ENCODE measurements around the gene MCM10.
A peak's percentile ranks its signal among the peaks of the same experiment; 100 is the strongest.

MCM10 gene

GRCh38 chr10:13219685-13220670, 58.6 kb downstream of the MCM10 start:
- H3K4me3 ChIP-seq (ENCODE audit: low read depth, low read length) = no peak overlapping the region
- TF ChIP-seq, protein P1, sequence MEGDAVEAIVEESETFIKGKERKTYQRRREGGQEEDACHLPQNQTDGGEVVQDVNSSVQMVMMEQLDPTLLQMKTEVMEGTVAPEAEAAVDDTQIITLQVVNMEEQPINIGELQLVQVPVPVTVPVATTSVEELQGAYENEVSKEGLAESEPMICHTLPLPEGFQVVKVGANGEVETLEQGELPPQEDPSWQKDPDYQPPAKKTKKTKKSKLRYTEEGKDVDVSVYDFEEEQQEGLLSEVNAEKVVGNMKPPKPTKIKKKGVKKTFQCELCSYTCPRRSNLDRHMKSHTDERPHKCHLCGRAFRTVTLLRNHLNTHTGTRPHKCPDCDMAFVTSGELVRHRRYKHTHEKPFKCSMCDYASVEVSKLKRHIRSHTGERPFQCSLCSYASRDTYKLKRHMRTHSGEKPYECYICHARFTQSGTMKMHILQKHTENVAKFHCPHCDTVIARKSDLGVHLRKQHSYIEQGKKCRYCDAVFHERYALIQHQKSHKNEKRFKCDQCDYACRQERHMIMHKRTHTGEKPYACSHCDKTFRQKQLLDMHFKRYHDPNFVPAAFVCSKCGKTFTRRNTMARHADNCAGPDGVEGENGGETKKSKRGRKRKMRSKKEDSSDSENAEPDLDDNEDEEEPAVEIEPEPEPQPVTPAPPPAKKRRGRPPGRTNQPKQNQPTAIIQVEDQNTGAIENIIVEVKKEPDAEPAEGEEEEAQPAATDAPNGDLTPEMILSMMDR (IDR thresholded peaks at IDR 0.05; ENCODE audit: borderline replicate concordance, insufficient read depth, low read depth, low read length) = peak; percentile 37; the same call in 1 of the 2 replicates

DNA sequence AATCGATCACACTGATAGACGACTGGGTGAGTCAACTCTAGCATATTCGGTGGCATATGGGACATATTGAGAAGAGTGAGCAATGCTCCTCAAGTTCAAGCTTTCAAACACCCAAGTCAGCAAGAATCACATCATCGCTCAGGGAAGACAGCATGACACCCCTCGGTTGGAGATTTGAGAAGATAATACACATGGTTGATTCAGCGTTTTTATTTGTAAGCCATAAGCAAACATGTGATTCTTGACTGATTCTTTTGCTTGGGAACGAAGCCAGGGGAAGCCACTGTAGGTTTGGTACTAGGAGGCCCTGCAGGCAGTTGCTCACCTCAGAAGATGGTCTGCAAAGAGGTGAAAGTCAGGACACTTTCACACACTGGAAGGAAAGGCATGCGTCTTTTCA, 60.2 kb downstream of the MCM10 start:
- no peak overlapping the region for H3K4me3 ChIP-seq (ENCODE audit: low read depth, low read length)
- TF ChIP-seq, protein P1 (IDR thresholded peaks at IDR 0.05; ENCODE audit: borderline replicate concordance, insufficient read depth, low read depth, low read length) = no peak

DNA sequence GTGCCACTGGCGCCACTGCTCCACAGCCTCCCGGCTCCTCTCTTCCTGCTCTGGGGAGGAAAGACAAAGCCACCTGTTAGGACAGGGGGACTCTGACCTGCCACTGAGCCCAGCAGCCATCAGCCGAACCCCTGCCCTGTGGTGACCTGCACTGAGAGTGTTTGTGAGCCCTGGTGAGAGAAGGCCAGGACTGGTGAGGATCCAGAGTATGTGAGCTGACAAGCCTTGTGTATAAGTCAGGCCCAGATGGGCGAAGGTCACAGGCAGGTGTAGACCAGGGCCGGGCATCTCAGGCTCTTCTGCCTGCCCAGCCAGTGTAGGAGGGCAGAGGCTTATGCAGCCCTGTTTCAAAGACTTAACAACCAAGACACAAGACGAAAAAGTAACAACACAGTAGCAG, 60.8 kb downstream of the MCM10 start:
- H3K4me3 ChIP-seq (ENCODE audit: low read depth, low read length) = no peak overlapping the region
- TF ChIP-seq, protein P1 (IDR thresholded peaks at IDR 0.05; ENCODE audit: borderline replicate concordance, insufficient read depth, low read depth, low read length) = no peak

DNA sequence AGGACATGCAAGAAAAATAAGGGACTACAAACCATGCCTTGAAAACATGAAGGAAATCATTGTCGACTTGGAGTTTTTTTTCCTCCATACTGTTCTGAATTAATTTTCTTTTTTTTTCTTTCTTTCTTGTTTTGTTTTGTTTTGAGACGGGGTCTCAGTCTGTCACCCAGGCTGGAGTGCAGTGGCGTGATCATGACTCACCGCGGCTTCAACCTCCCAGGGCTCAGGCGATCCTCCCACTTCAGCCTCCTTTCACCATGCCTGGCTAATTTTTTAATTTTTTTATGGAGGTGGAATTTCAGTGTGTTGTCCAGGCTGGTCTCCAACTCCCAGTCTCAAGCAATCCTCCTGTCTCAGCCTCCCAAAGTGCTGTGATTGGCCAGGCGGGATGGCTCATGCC, 61.2 kb downstream of the MCM10 start:
- TF ChIP-seq, protein P1 (IDR thresholded peaks at IDR 0.05; ENCODE audit: borderline replicate concordance, insufficient read depth, low read depth, low read length) = no peak
- H3K4me3 ChIP-seq (ENCODE audit: low read depth, low read length) = no peak overlapping the region

GRCh38 chr10:13223241-13223640, 61.9 kb downstream of the MCM10 start:
- TF ChIP-seq, protein P1 (IDR thresholded peaks at IDR 0.05; ENCODE audit: borderline replicate concordance, insufficient read depth, low read depth, low read length) = no peak
- H3K4me3 ChIP-seq (ENCODE audit: low read depth, low read length) = no peak overlapping the region

DNA sequence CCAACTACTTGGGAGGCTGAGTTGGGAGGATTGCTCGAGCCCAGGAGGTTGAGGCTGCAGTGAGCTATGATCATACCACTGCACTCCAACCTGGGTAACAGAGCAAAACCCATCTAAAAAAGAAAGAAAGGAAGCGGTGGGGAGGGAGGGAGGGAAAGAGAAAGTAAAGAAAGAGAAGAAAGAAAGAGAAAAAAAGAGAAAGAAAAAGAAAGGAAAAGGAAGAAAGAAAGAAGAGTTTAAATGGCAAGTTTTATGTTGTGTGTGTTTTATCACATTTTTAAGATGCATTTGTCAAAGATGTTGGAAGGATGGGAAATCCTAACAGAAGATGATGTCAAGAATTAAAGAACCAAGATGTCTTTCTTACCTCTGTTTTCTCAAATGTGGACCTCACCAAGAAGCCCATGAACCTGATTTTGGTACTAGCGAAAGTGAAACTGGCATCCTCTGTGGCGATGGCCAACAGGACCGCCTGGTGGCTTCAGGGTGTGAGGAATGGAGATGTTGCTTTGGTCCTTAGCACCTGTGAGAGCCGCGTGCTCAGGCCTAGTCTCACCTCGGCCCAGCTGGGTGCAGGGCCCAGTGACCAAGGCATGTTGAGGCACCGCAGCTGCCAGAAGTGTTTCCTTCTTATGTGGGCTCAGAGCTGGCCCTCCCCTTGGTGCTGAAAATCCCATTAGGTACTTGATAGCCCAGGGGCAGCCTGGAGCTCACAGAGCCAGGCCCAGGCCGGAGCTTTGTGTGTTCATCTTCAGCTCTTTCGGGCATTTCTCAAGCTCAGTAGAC, 63.0 kb downstream of the MCM10 start:
- H3K4me3 ChIP-seq (ENCODE audit: low read depth, low read length) = no peak overlapping the region

More for the DNA sequence above, 63.0 kb downstream of the MCM10 start:
- TF ChIP-seq, protein P1 (IDR thresholded peaks at IDR 0.05; ENCODE audit: borderline replicate concordance, insufficient read depth, low read depth, low read length) = no peak
